ENCODE measurements around the gene PSMD11.

PSMD11 gene

GRCh38 chr17:32426894-32427293 is 17.4 kb upstream of the PSMD11 start:
- ATAC-seq = no peak
- TF ChIP-seq, protein P1, sequence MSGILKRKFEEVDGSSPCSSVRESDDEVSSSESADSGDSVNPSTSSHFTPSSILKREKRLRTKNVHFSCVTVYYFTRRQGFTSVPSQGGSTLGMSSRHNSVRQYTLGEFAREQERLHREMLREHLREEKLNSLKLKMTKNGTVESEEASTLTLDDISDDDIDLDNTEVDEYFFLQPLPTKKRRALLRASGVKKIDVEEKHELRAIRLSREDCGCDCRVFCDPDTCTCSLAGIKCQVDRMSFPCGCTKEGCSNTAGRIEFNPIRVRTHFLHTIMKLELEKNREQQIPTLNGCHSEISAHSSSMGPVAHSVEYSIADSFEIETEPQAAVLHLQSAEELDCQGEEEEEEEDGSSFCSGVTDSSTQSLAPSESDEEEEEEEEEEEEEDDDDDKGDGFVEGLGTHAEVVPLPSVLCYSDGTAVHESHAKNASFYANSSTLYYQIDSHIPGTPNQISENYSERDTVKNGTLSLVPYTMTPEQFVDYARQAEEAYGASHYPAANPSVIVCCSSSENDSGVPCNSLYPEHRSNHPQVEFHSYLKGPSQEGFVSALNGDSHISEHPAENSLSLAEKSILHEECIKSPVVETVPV (CRISPR knock-in tag; IDR thresholded peaks at IDR 0.05) = no peak
- no peak for TF ChIP-seq ZFP3 (CRISPR knock-in tag; IDR thresholded peaks at IDR 0.05)
- TF ChIP-seq PATZ1 (CRISPR knock-in tag; IDR thresholded peaks at IDR 0.05; ENCODE audit: borderline replicate concordance) = no peak
- no peak for TF ChIP-seq OSR1 (CRISPR knock-in tag; IDR thresholded peaks at IDR 0.05)
- TF ChIP-seq BACH2 (CRISPR knock-in tag; IDR thresholded peaks at IDR 0.05; ENCODE audit: borderline replicate concordance) = no peak
- TF ChIP-seq SNAI2 (CRISPR knock-in tag; IDR thresholded peaks at IDR 0.05) = no peak
- TF ChIP-seq TCF4 (CRISPR knock-in tag; IDR thresholded peaks at IDR 0.05; ENCODE audit: borderline replicate concordance) = no peak
- no peak for TF ChIP-seq ZNF565 (CRISPR knock-in tag; conservative IDR thresholded peaks at IDR 0.05; ENCODE audit: low read depth)
- TF ChIP-seq ZC3H10 (CRISPR knock-in tag; IDR thresholded peaks at IDR 0.05) = no peak
- no peak for TF ChIP-seq ZNF8 (CRISPR knock-in tag; IDR thresholded peaks at IDR 0.05)

DNA sequence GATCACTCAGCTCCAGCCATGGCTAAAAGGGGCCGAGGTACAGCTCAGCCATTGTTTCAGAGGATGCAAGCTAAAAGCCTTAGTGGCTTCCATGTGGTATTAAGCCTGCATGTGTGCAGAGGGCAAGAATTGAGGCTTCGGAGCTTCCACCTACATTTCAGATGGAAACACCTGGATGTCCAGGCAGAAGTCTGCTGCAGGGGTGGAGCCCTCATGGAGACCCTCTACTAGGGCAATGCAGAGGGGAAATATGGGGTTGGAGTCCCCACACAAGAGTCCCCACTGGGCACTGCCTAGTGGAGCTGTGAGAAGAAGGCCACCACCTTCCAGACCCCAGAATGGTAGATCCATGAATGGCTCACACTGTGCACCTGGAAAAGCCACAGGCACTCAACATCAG is 14.7 kb upstream of the PSMD11 start:
- no peak for ATAC-seq

DNA sequence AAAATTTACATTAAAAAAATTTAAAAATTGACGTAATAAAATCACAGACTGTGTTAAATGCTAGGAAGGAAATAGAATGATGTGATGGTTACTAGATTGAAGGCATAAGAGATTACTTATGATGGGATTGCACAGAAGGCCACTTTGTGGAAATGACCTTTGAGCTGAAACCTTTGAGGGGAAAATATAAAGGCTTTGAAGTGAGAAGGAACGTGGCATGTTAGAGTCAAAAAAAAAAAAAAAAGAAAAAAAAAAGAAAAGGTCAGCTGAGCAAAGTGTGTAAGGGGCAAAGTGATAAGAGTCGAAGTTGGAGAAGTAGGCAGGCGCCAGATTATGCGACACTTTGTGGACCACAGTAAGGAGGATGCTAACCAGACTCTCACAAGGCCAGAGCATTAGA is 3.6 kb upstream of the PSMD11 start:
- TF ChIP-seq ZNF70 (CRISPR knock-in tag; IDR thresholded peaks at IDR 0.05) = no peak
- no peak for TF ChIP-seq GLIS3 (CRISPR knock-in tag; IDR thresholded peaks at IDR 0.05)
- no peak for TF ChIP-seq PATZ1 (CRISPR knock-in tag; IDR thresholded peaks at IDR 0.05; ENCODE audit: borderline replicate concordance)
- TF ChIP-seq ZFP3 (CRISPR knock-in tag; IDR thresholded peaks at IDR 0.05) = no peak
- no peak for TF ChIP-seq ZFP30 (CRISPR knock-in tag; IDR thresholded peaks at IDR 0.05)
- no peak for TF ChIP-seq POU6F1 (CRISPR knock-in tag; IDR thresholded peaks at IDR 0.05; ENCODE audit: borderline replicate concordance, low read depth)
- TF ChIP-seq ZNF8 (CRISPR knock-in tag; IDR thresholded peaks at IDR 0.05) = no peak
- TF ChIP-seq ESRRG (CRISPR knock-in tag; IDR thresholded peaks at IDR 0.05) = no peak
- no peak for TF ChIP-seq PPARA (CRISPR knock-in tag; IDR thresholded peaks at IDR 0.05; ENCODE audit: borderline replicate concordance)
- TF ChIP-seq ISL1 (CRISPR knock-in tag; IDR thresholded peaks at IDR 0.05) = no peak
- ATAC-seq = no peak

More for the DNA sequence above, 14.7 kb upstream of the PSMD11 start:
- no peak for TF ChIP-seq POU6F1 (CRISPR knock-in tag; IDR thresholded peaks at IDR 0.05; ENCODE audit: borderline replicate concordance, low read depth)
- TF ChIP-seq, protein P2, sequence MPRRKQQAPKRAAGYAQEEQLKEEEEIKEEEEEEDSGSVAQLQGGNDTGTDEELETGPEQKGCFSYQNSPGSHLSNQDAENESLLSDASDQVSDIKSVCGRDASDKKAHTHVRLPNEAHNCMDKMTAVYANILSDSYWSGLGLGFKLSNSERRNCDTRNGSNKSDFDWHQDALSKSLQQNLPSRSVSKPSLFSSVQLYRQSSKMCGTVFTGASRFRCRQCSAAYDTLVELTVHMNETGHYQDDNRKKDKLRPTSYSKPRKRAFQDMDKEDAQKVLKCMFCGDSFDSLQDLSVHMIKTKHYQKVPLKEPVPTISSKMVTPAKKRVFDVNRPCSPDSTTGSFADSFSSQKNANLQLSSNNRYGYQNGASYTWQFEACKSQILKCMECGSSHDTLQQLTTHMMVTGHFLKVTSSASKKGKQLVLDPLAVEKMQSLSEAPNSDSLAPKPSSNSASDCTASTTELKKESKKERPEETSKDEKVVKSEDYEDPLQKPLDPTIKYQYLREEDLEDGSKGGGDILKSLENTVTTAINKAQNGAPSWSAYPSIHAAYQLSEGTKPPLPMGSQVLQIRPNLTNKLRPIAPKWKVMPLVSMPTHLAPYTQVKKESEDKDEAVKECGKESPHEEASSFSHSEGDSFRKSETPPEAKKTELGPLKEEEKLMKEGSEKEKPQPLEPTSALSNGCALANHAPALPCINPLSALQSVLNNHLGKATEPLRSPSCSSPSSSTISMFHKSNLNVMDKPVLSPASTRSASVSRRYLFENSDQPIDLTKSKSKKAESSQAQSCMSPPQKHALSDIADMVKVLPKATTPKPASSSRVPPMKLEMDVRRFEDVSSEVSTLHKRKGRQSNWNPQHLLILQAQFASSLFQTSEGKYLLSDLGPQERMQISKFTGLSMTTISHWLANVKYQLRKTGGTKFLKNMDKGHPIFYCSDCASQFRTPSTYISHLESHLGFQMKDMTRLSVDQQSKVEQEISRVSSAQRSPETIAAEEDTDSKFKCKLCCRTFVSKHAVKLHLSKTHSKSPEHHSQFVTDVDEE (CRISPR knock-in tag; IDR thresholded peaks at IDR 0.05) = no peak
- no peak for TF ChIP-seq ISL1 (CRISPR knock-in tag; IDR thresholded peaks at IDR 0.05)
- no peak for TF ChIP-seq TCF4 (CRISPR knock-in tag; IDR thresholded peaks at IDR 0.05; ENCODE audit: borderline replicate concordance)
- TF ChIP-seq OSR1 (CRISPR knock-in tag; IDR thresholded peaks at IDR 0.05) = no peak
- no peak for TF ChIP-seq ARNTL (CRISPR knock-in tag; IDR thresholded peaks at IDR 0.05; ENCODE audit: borderline replicate concordance, low read depth)
